Mononuclear cell (primary cell): ENCODE data around the gene KRT32. TPM values are rescaled to one million over a fixed set of nuclear protein-coding genes. Genes with fewer than 3 reads are reported as not detected.

Experiments
- H3K27me3 ChIP-seq: 2 replicates; pipeline ENCODE4 v1.6.0; 2011; ENCODE audit warnings: low read length, control low read depth; ENCODE audit not compliant: insufficient read depth
- H3K4me1 ChIP-seq: 2 replicates; pipeline ENCODE4 v1.5.1; 2011; ENCODE audit warnings: mild to moderate bottlenecking, low read length, control low read depth; ENCODE audit not compliant: insufficient read depth
- H3K4me3 ChIP-seq: 2 replicates; pipeline ENCODE4 v1.5.1; 2011; ENCODE audit warnings: mild to moderate bottlenecking, low read length, moderate library complexity
- H3K9me3 ChIP-seq: 2 replicates; pipeline ENCODE4 v1.5.1; 2011; ENCODE audit warnings: low read depth, mild to moderate bottlenecking, control low read depth, low read length
- total RNA-seq: library from RNA; depleted of rRNA; stranded (reverse); fragments of >200 nt; gene quantifications from one replicate; pipeline ENCODE4 v1.2.3, GENCODE V29; 2012

KRT32 gene
- total RNA-seq, 1 donor: not detected

GRCh38 chr17:41457676-41458075 lies 9.5 kb downstream of the KRT32 start:
- H3K4me1 ChIP-seq: no peaks in the 10 kb centered on the region
- H3K27me3 ChIP-seq: no peaks in the 10 kb centered on the region
- no peaks in the 10 kb centered on the region for H3K9me3 ChIP-seq
- no peak overlapping the region for H3K4me3 ChIP-seq

GRCh38 chr17:41456204-41456603 lies 11.0 kb downstream of the KRT32 start:
- no peaks in the 10 kb centered on the region for H3K27me3 ChIP-seq
- H3K4me1 ChIP-seq: no peaks in the 10 kb centered on the region
- H3K4me3 ChIP-seq: no peak overlapping the region
- H3K9me3 ChIP-seq: no peaks in the 10 kb centered on the region

GRCh38 chr17:41455236-41455635 lies 11.9 kb downstream of the KRT32 start:
- Histone ChIP-seq H3K4me1 (no peaks in the 10 kb centered on the region), H3K27me3 (no peaks in the 10 kb centered on the region), H3K9me3 (no peaks in the 10 kb centered on the region), H3K4me3 (no peak overlapping the region)

- H3K9me3 ChIP-seq: no peaks in the 10 kb centered on the region
- H3K4me1 ChIP-seq: no peaks in the 10 kb centered on the region
- no peak overlapping the region for H3K4me3 ChIP-seq
- no peaks in the 10 kb centered on the region for H3K27me3 ChIP-seq
Measured at GRCh38 chr17:41453066-41453465, 14.1 kb downstream of the KRT32 start.

- no peaks in the 10 kb centered on the region for H3K4me1 ChIP-seq
- no peaks in the 10 kb centered on the region for H3K27me3 ChIP-seq
- no peak overlapping the region for H3K4me3 ChIP-seq
- H3K9me3 ChIP-seq: no peaks in the 10 kb centered on the region
Measured at GRCh38 chr17:41452281-41452680, 14.9 kb downstream of the KRT32 start.

GRCh38 chr17:41451154-41451728 lies 15.9 kb downstream of the KRT32 start:
- no peak overlapping the region for H3K4me3 ChIP-seq
- no peaks in the 10 kb centered on the region for H3K9me3 ChIP-seq
- H3K27me3 ChIP-seq: no peaks in the 10 kb centered on the region
- no peaks in the 10 kb centered on the region for H3K4me1 ChIP-seq

GRCh38 chr17:41449008-41449407 lies 18.2 kb downstream of the KRT32 start:
- H3K9me3 ChIP-seq: no peaks in the 10 kb centered on the region
- no peak overlapping the region for H3K4me3 ChIP-seq
- H3K4me1 ChIP-seq: no peaks in the 10 kb centered on the region
- H3K27me3 ChIP-seq: no peaks in the 10 kb centered on the region

- H3K4me1 ChIP-seq: no peaks in the 10 kb centered on the region
- H3K27me3 ChIP-seq: no peaks in the 10 kb centered on the region
- no peak overlapping the region for H3K4me3 ChIP-seq
- no peaks in the 10 kb centered on the region for H3K9me3 ChIP-seq
Measured at GRCh38 chr17:41448506-41448905, 18.7 kb downstream of the KRT32 start.

- H3K4me3 ChIP-seq: no peak overlapping the region
- no peaks in the 10 kb centered on the region for H3K27me3 ChIP-seq
- H3K9me3 ChIP-seq: no peaks in the 10 kb centered on the region
- H3K4me1 ChIP-seq: no peaks in the 10 kb centered on the region
Measured at GRCh38 chr17:41446806-41447205, 20.4 kb downstream of the KRT32 start.

- no peaks in the 10 kb centered on the region for H3K4me1 ChIP-seq
- no peak overlapping the region for H3K4me3 ChIP-seq
- no peaks in the 10 kb centered on the region for H3K9me3 ChIP-seq
- no peaks in the 10 kb centered on the region for H3K27me3 ChIP-seq
Measured at GRCh38 chr17:41444640-41445039, 22.5 kb downstream of the KRT32 start.

- H3K4me1 ChIP-seq: peaks cover 4% of the 10 kb centered on the region
- no peak overlapping the region for H3K4me3 ChIP-seq
- H3K27me3 ChIP-seq: no peaks in the 10 kb centered on the region
- no peaks in the 10 kb centered on the region for H3K9me3 ChIP-seq
Measured at GRCh38 chr17:41444186-41444585, 23.0 kb downstream of the KRT32 start.

- Histone ChIP-seq H3K4me3 (no peak overlapping the region), H3K9me3 (no peaks in the 10 kb centered on the region), H3K4me1 (peaks cover 9% of the 10 kb centered on the region), H3K27me3 (no peaks in the 10 kb centered on the region)
Measured at GRCh38 chr17:41442739-41443138, 24.4 kb downstream of the KRT32 start.

GRCh38 chr17:41440531-41441033 lies 26.6 kb downstream of the KRT32 start, which contains the start of gene KRT38:
TSS of gene KRT38 (minus strand) at chr17:41440983. CDS start at chr17:41440921, 62 bp downstream.
- Histone ChIP-seq H3K9me3 (no peaks in the 10 kb centered on the region), H3K4me1 (peaks cover 9% of the 10 kb centered on the region), H3K27me3 (no peaks in the 10 kb centered on the region), H3K4me3 (no peak within 1 kb of the TSS)

- Histone ChIP-seq H3K4me3 (no peak overlapping the region), H3K4me1 (peaks cover 9% of the 10 kb centered on the region), H3K27me3 (no peaks in the 10 kb centered on the region), H3K9me3 (no peaks in the 10 kb centered on the region)
Measured at GRCh38 chr17:41439375-41439774, 27.8 kb downstream of the KRT32 start.

GRCh38 chr17:41437769-41438168 lies 29.4 kb downstream of the KRT32 start:
- Histone ChIP-seq H3K4me3 (no peak overlapping the region), H3K4me1 (peaks cover 9% of the 10 kb centered on the region), H3K27me3 (no peaks in the 10 kb centered on the region), H3K9me3 (no peaks in the 10 kb centered on the region)

GRCh38 chr17:41437254-41437653 lies 29.9 kb downstream of the KRT32 start:
- Histone ChIP-seq H3K4me3 (no peak overlapping the region), H3K9me3 (no peaks in the 10 kb centered on the region), H3K27me3 (no peaks in the 10 kb centered on the region), H3K4me1 (peaks cover 9% of the 10 kb centered on the region)
